ENCODE measurements around the gene LRCH3.

LRCH3 gene

GRCh38 chr3:197790033-197790432 is 1.0 kb upstream of the LRCH3 start:
- no peak overlapping the region for H3K27ac ChIP-seq (ENCODE audit: insufficient read depth in 1 of 2, low read depth in 1 of 2, low read length in 2 of 2, poor library complexity in 1 of 2, severe bottlenecking in 2 of 2)
- ChIA-PET POLR2A (no interaction called here), CTCF (interaction anchor here (1.2 to 4.1 kb wide), 4 partner anchors 12 to 98 kb away, joined by 3 to 26 read pairs (median 5); no protein-coding TSS in a partner anchor)
- H3K4me1 ChIP-seq (ENCODE audit: control extremely low read depth in 1 of 4, control insufficient read depth in 4 of 4, insufficient read depth in 4 of 4, low read length in 3 of 4), result peaks cover 9 to 24% (median 13%) of the 10 kb centered on the region in 4 experiments
- WGBS (ENCODE audit: insufficient coverage), result no CpG with 5 or more reads among the region's 1 CpG
- H3K9me3 ChIP-seq (ENCODE audit: control extremely low read depth in 1 of 5, control insufficient read depth in 4 of 5, insufficient read depth in 2 of 5, low read depth in 1 of 5, low read length in 4 of 5), result no peaks in the 10 kb centered on the region
- peak overlapping the region in 2 of 7 experiments; percentile 80 to 90 for H3K4me3 ChIP-seq (ENCODE audit: control insufficient read depth in 1 of 7, extremely low read depth in 1 of 7, insufficient read depth in 4 of 7, low read depth in 2 of 7, low read length in 6 of 7)
- DNase-seq, result no peak
- no peaks in the 10 kb centered on the region for H3K36me3 ChIP-seq (ENCODE audit: control insufficient read depth in 4 of 4, insufficient read depth in 4 of 4, low read length in 3 of 4)
- no peaks in the 10 kb centered on the region for H3K27me3 ChIP-seq (replicated peaks in 2 of 5; ENCODE audit: control insufficient read depth in 4 of 5, insufficient read depth in 5 of 5, low read length in 4 of 5)

- Histone ChIP-seq H3K4me1 (ENCODE audit: control extremely low read depth in 1 of 4, control insufficient read depth in 4 of 4, insufficient read depth in 4 of 4, low read length in 3 of 4) (peaks cover 9 to 24% (median 13%) of the 10 kb centered on the region in 4 experiments), H3K27ac (ENCODE audit: insufficient read depth in 1 of 2, low read depth in 1 of 2, low read length in 2 of 2, poor library complexity in 1 of 2, severe bottlenecking in 2 of 2) (peak overlapping the region; percentile 93 to 97), H3K9me3 (ENCODE audit: control extremely low read depth in 1 of 5, control insufficient read depth in 4 of 5, insufficient read depth in 2 of 5, low read depth in 1 of 5, low read length in 4 of 5) (no peaks in the 10 kb centered on the region), H3K27me3 (replicated peaks in 2 of 5; ENCODE audit: control insufficient read depth in 4 of 5, insufficient read depth in 5 of 5, low read length in 4 of 5) (no peaks in the 10 kb centered on the region), H3K36me3 (ENCODE audit: control insufficient read depth in 4 of 4, insufficient read depth in 4 of 4, low read length in 3 of 4) (no peaks in the 10 kb centered on the region), H3K4me3 (ENCODE audit: control insufficient read depth in 1 of 7, extremely low read depth in 1 of 7, insufficient read depth in 4 of 7, low read depth in 2 of 7, low read length in 6 of 7) (peak overlapping the region; percentile 80 to 95 (median 92))
- WGBS (ENCODE audit: insufficient coverage), result 15% methylated on average over 15 of the region's 25 CpGs
- ChIA-PET POLR2A (interaction anchor here (1.3 to 1.5 kb wide), 2 partner anchors 9 to 10 kb away, joined by 3 to 5 read pairs; no protein-coding TSS in a partner anchor), CTCF (interaction anchor here (1.0 to 4.1 kb wide), 5 partner anchors 10 to 43 kb away, joined by 3 to 26 read pairs (median 3); no protein-coding TSS in a partner anchor)
- DNase-seq, result peak in 2 of 3 donors; percentile 29 to 32
These were observed 1.0 kb downstream of the LRCH3 start for GRCh38 chr3:197791892-197792647.

- CTCF ChIA-PET, result interaction anchor here (1.2 kb wide), 1 partner anchor 9 kb away, joined by 7 read pairs; no protein-coding TSS in a partner anchor
- no CpG with 5 or more reads among the region's 2 CpGs for WGBS (ENCODE audit: insufficient coverage)
- H3K4me3 ChIP-seq (ENCODE audit: control insufficient read depth in 1 of 7, extremely low read depth in 1 of 7, insufficient read depth in 4 of 7, low read depth in 2 of 7, low read length in 6 of 7), result peak overlapping the region in 1 of 7 experiments; percentile 33
- POLR2A ChIA-PET, result no interaction called here
- H3K27ac ChIP-seq (ENCODE audit: insufficient read depth in 1 of 2, low read depth in 1 of 2, low read length in 2 of 2, poor library complexity in 1 of 2, severe bottlenecking in 2 of 2), result peak overlapping the region in 1 of 2 experiments; percentile 29
- no peaks in the 10 kb centered on the region for H3K27me3 ChIP-seq (replicated peaks in 2 of 5; ENCODE audit: control insufficient read depth in 4 of 5, insufficient read depth in 5 of 5, low read length in 4 of 5)
- DNase-seq, result peak; percentile 30 to 75 (median 60)
- peaks cover 9 to 20% (median 15%) of the 10 kb centered on the region in 4 experiments for H3K4me1 ChIP-seq (ENCODE audit: control extremely low read depth in 1 of 4, control insufficient read depth in 4 of 4, insufficient read depth in 4 of 4, low read length in 3 of 4)
- H3K9me3 ChIP-seq (ENCODE audit: control extremely low read depth in 1 of 5, control insufficient read depth in 4 of 5, insufficient read depth in 2 of 5, low read depth in 1 of 5, low read length in 4 of 5), result no peaks in the 10 kb centered on the region
- no peaks in the 10 kb centered on the region for H3K36me3 ChIP-seq (ENCODE audit: control insufficient read depth in 4 of 4, insufficient read depth in 4 of 4, low read length in 3 of 4)
These were observed 2.2 kb downstream of the LRCH3 start for GRCh38 chr3:197793247-197793646.

- Histone ChIP-seq H3K4me1 (ENCODE audit: control extremely low read depth in 1 of 4, control insufficient read depth in 4 of 4, insufficient read depth in 4 of 4, low read length in 3 of 4) (peaks cover 9 to 26% (median 16%) of the 10 kb centered on the region in 4 experiments), H3K36me3 (ENCODE audit: control insufficient read depth in 4 of 4, insufficient read depth in 4 of 4, low read length in 3 of 4) (no peaks in the 10 kb centered on the region), H3K27me3 (replicated peaks in 2 of 5; ENCODE audit: control insufficient read depth in 4 of 5, insufficient read depth in 5 of 5, low read length in 4 of 5) (no peaks in the 10 kb centered on the region), H3K27ac (ENCODE audit: insufficient read depth in 1 of 2, low read depth in 1 of 2, low read length in 2 of 2, poor library complexity in 1 of 2, severe bottlenecking in 2 of 2) (no peak overlapping the region), H3K4me3 (ENCODE audit: control insufficient read depth in 1 of 7, extremely low read depth in 1 of 7, insufficient read depth in 4 of 7, low read depth in 2 of 7, low read length in 6 of 7) (no peak overlapping the region), H3K9me3 (ENCODE audit: control extremely low read depth in 1 of 5, control insufficient read depth in 4 of 5, insufficient read depth in 2 of 5, low read depth in 1 of 5, low read length in 4 of 5) (no peaks in the 10 kb centered on the region)
- DNase-seq, result no peak
- WGBS (ENCODE audit: insufficient coverage), result 100% methylated on average over 1 of the region's 1 CpG
- POLR2A ChIA-PET, result no interaction called here
- CTCF ChIA-PET, result interaction anchor here (1.2 kb wide), 1 partner anchor 9 kb away, joined by 7 read pairs; no protein-coding TSS in a partner anchor
These were observed 3.1 kb downstream of the LRCH3 start for GRCh38 chr3:197794115-197794514.

- no peak for DNase-seq
- peaks cover 9 to 26% (median 16%) of the 10 kb centered on the region in 4 experiments for H3K4me1 ChIP-seq (ENCODE audit: control extremely low read depth in 1 of 4, control insufficient read depth in 4 of 4, insufficient read depth in 4 of 4, low read length in 3 of 4)
- ChIA-PET POLR2A (no interaction called here), CTCF (interaction anchor here (0.7 to 1.2 kb wide), 2 partner anchors 12 to 196 kb away, joined by 3 to 4 read pairs; no protein-coding TSS in a partner anchor)
- H3K9me3 ChIP-seq (ENCODE audit: control extremely low read depth in 1 of 5, control insufficient read depth in 4 of 5, insufficient read depth in 2 of 5, low read depth in 1 of 5, low read length in 4 of 5), result no peaks in the 10 kb centered on the region
- no peaks in the 10 kb centered on the region for H3K27me3 ChIP-seq (replicated peaks in 2 of 5; ENCODE audit: control insufficient read depth in 4 of 5, insufficient read depth in 5 of 5, low read length in 4 of 5)
- no peak overlapping the region for H3K27ac ChIP-seq (ENCODE audit: insufficient read depth in 1 of 2, low read depth in 1 of 2, low read length in 2 of 2, poor library complexity in 1 of 2, severe bottlenecking in 2 of 2)
- no peak overlapping the region for H3K4me3 ChIP-seq (ENCODE audit: control insufficient read depth in 1 of 7, extremely low read depth in 1 of 7, insufficient read depth in 4 of 7, low read depth in 2 of 7, low read length in 6 of 7)
- no peaks in the 10 kb centered on the region for H3K36me3 ChIP-seq (ENCODE audit: control insufficient read depth in 4 of 4, insufficient read depth in 4 of 4, low read length in 3 of 4)
- no CpG with 5 or more reads among the region's 1 CpG for WGBS (ENCODE audit: insufficient coverage)
These were observed 4.1 kb downstream of the LRCH3 start for GRCh38 chr3:197795200-197795599.

GRCh38 chr3:197796087-197796486 is 5.0 kb downstream of the LRCH3 start:
- H3K36me3 ChIP-seq (ENCODE audit: control insufficient read depth in 4 of 4, insufficient read depth in 4 of 4, low read length in 3 of 4), result no peaks in the 10 kb centered on the region
- WGBS (ENCODE audit: insufficient coverage), result 86% methylated on average over 4 of the region's 4 CpGs
- DNase-seq, result no peak

GRCh38 chr3:197798863-197799262 is 7.8 kb downstream of the LRCH3 start:
- POLR2A ChIA-PET, result no interaction called here
- DNase-seq, result no peak
- Histone ChIP-seq H3K27ac (ENCODE audit: insufficient read depth in 1 of 2, low read depth in 1 of 2, low read length in 2 of 2, poor library complexity in 1 of 2, severe bottlenecking in 2 of 2) (peak overlapping the region in 1 of 2 experiments; percentile 56), H3K4me1 (ENCODE audit: control extremely low read depth in 1 of 4, control insufficient read depth in 4 of 4, insufficient read depth in 4 of 4, low read length in 3 of 4) (peaks cover 0 to 25% (median 13%) of the 10 kb centered on the region in 4 experiments), H3K36me3 (ENCODE audit: control insufficient read depth in 4 of 4, insufficient read depth in 4 of 4, low read length in 3 of 4) (no peaks in the 10 kb centered on the region), H3K9me3 (ENCODE audit: control extremely low read depth in 1 of 5, control insufficient read depth in 4 of 5, insufficient read depth in 2 of 5, low read depth in 1 of 5, low read length in 4 of 5) (no peaks in the 10 kb centered on the region), H3K27me3 (replicated peaks in 2 of 5; ENCODE audit: control insufficient read depth in 4 of 5, insufficient read depth in 5 of 5, low read length in 4 of 5) (no peaks in the 10 kb centered on the region), H3K4me3 (ENCODE audit: control insufficient read depth in 1 of 7, extremely low read depth in 1 of 7, insufficient read depth in 4 of 7, low read depth in 2 of 7, low read length in 6 of 7) (no peak overlapping the region)
- CTCF ChIA-PET, result interaction anchor here (5.5 kb wide), 1 partner anchor 9 kb away, joined by 26 read pairs; the partner anchor contains the start of gene LRCH3
- WGBS (ENCODE audit: insufficient coverage), result 100% methylated on average over 1 of the region's 3 CpGs

More at GRCh38 chr3:197796087-197796486, 5.0 kb downstream of the LRCH3 start:
- no peaks in the 10 kb centered on the region for H3K9me3 ChIP-seq (ENCODE audit: control extremely low read depth in 1 of 5, control insufficient read depth in 4 of 5, insufficient read depth in 2 of 5, low read depth in 1 of 5, low read length in 4 of 5)
- no peak overlapping the region for H3K4me3 ChIP-seq (ENCODE audit: control insufficient read depth in 1 of 7, extremely low read depth in 1 of 7, insufficient read depth in 4 of 7, low read depth in 2 of 7, low read length in 6 of 7)
- H3K27me3 ChIP-seq (replicated peaks in 2 of 5; ENCODE audit: control insufficient read depth in 4 of 5, insufficient read depth in 5 of 5, low read length in 4 of 5), result no peaks in the 10 kb centered on the region
- peaks cover 9 to 25% (median 15%) of the 10 kb centered on the region in 4 experiments for H3K4me1 ChIP-seq (ENCODE audit: control extremely low read depth in 1 of 4, control insufficient read depth in 4 of 4, insufficient read depth in 4 of 4, low read length in 3 of 4)
- no peak overlapping the region for H3K27ac ChIP-seq (ENCODE audit: insufficient read depth in 1 of 2, low read depth in 1 of 2, low read length in 2 of 2, poor library complexity in 1 of 2, severe bottlenecking in 2 of 2)
- POLR2A ChIA-PET, result no interaction called here
- CTCF ChIA-PET, result interaction anchor here (0.7 to 1.2 kb wide), 4 partner anchors 13 to 197 kb away, joined by 3 to 4 read pairs (median 3); no protein-coding TSS in a partner anchor
